ENCODE results near the gene CRKL.
"Not testable (repeated sequence)": the region's sequence is repeated elsewhere in the genome, so short reads cannot be mapped to it uniquely, and the experiment has no call there.

The CRKL gene

GRCh38 chr22:20916916-20917810 is at the start of gene CRKL:
Gene CRKL, plus strand, starts transcription at chr22:20917407. Its CDS starts 528 bp downstream, at chr22:20917935.
- peak; percentile 96 for DNase-seq (ENCODE audit: low read depth)

GRCh38 chr22:20868025-20868962 is 48.9 kb upstream of the CRKL start:
- no peak for DNase-seq (ENCODE audit: low read depth)

GRCh38 chr22:20869234-20869633 is 48.0 kb upstream of the CRKL start:
- no peak for DNase-seq (ENCODE audit: low read depth)

GRCh38 chr22:20873214-20873613 is 44.0 kb upstream of the CRKL start:
- no peak for DNase-seq (ENCODE audit: low read depth)

- no peak for DNase-seq (ENCODE audit: low read depth)
These were observed 41.9 kb upstream of the CRKL start for GRCh38 chr22:20875296-20875695.

GRCh38 chr22:20877715-20878114 is 39.5 kb upstream of the CRKL start:
- DNase-seq (ENCODE audit: low read depth) = no peak

GRCh38 chr22:20881231-20881630 is 36.0 kb upstream of the CRKL start:
- peak; percentile 32 for DNase-seq (ENCODE audit: low read depth)

- no peak for DNase-seq (ENCODE audit: low read depth)
These were observed 35.1 kb upstream of the CRKL start for GRCh38 chr22:20881869-20882815.

GRCh38 chr22:20882855-20883254 is 34.4 kb upstream of the CRKL start:
- DNase-seq (ENCODE audit: low read depth) = no peak

GRCh38 chr22:20884454-20884853 is 32.8 kb upstream of the CRKL start:
- DNase-seq (ENCODE audit: low read depth) = no peak

GRCh38 chr22:20885017-20885556 is 32.1 kb upstream of the CRKL start:
- DNase-seq (ENCODE audit: low read depth) = no peak

GRCh38 chr22:20885557-20886323 is 31.5 kb upstream of the CRKL start:
- peak; percentile 84 for DNase-seq (ENCODE audit: low read depth)

GRCh38 chr22:20887375-20887774 is 29.8 kb upstream of the CRKL start:
- DNase-seq (ENCODE audit: low read depth) = no peak

GRCh38 chr22:20889025-20889704 is 28.0 kb upstream of the CRKL start:
- DNase-seq (ENCODE audit: low read depth) = no peak

- DNase-seq (ENCODE audit: low read depth) = no peak
These were observed 27.2 kb upstream of the CRKL start for GRCh38 chr22:20889904-20890540.

GRCh38 chr22:20890975-20891374 is 26.2 kb upstream of the CRKL start:
- DNase-seq (ENCODE audit: low read depth) = no peak

- not testable (repeated sequence) for DNase-seq (ENCODE audit: low read depth)
These were observed 19.5 kb upstream of the CRKL start for GRCh38 chr22:20897737-20898136.

- no peak for DNase-seq (ENCODE audit: low read depth)
These were observed 17.3 kb upstream of the CRKL start for GRCh38 chr22:20899827-20900423.

All from iris pigment epithelial cell (primary cell).